ENCODE data around the gene GAN.

GAN gene

GRCh38 chr16:81431554-81432353 lies 117.0 kb downstream of the GAN start:
- DNase-seq (ENCODE audit: low spot score), result no peak

DNA sequence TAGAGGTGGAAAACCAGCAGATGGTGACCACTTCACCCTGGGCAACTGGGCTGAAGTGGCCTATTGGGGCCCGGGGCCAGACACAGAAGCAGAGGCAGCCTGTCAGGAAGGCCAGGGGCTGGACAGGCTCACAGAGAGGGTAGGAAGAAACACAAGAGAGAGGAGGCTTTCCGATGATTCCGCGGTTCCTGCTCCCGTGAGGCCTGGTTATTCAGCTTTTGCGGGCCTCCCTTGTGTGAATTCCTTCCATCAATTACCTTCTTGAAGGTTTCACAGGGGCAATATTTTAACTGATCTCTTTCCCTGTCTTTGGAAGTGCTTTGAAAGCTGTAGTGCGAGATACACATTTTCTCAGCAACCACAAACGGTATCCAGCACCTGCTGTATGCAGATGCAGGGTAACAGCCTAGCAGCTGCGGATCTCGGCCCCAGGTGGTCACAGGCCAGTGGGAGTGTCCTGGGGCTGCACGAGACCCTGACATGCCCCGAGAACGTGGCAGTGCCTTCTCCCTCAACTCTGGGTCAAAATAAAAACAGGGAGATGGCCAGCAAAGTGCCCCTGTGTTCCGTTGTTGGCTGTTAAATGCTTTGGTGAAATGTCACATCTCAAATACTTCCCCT lies 118.3 kb downstream of the GAN start:
- no peak for DNase-seq (ENCODE audit: low spot score)

GRCh38 chr16:81435103-81435502 lies 120.3 kb downstream of the GAN start:
- no peak for DNase-seq (ENCODE audit: low spot score)

DNA sequence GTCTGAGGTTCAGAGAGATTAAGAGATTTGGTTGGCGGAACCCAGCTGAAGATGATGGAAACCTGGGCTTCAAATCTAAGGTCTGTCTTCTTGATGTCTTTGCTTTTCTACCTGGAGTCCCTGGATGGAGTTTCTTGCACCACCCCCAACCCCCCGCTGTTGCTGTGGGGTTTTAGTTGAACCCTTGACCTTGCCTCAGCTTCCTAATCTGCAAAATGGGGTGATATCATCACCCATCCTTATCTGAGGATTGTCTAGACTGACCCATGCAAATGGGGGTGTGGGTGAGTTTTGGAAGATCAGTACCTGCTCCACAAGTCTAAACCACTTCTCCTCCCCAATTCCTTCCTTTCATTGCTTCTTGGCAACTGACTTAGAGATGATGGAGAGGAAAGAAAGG lies 120.8 kb downstream of the GAN start:
- no peak for DNase-seq (ENCODE audit: low spot score)

- no peak for DNase-seq (ENCODE audit: low spot score)
Observed at GRCh38 chr16:81436386-81436785, 121.6 kb downstream of the GAN start.

DNA sequence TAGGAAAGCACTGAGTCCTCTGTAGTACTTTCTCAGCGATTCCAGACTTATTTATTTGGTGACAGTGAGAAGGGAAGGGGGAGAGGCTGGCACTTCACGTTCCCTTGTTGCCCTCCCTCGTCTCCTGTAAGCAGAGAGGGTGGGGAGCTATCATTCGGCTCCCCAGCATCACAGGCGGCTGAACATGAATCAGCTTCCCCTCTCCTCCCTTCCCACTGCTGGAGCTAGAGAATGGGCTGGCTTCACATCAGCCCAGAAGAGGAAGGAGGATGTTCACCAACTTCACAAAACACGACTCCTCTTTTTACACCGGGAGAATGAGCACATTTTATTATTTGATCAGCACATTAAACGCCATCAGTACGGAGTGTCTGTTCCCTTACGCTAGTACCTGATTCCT lies 123.1 kb downstream of the GAN start:
- no peak for DNase-seq (ENCODE audit: low spot score)
